DND-41 (cell line): Measurements from ENCODE around the gene LRG1.

Source experiments
- EZH2 ChIP-seq: IDR thresholded peaks from 3 replicates; pipeline ENCODE4 v1.6.1; 2012; ENCODE audit warnings: borderline replicate concordance, low read depth, mild to moderate bottlenecking, moderate library complexity, low read length, inconsistent platforms; ENCODE audit not compliant: severe bottlenecking
- TF ChIP-seq, protein P1 (sequence below): IDR thresholded peaks from 2 replicates; pipeline ENCODE4 v1.5.1; 2012; ENCODE audit warnings: borderline replicate concordance, low read length, moderate library complexity, mild to moderate bottlenecking; ENCODE audit not compliant: poor library complexity, severe bottlenecking; ENCODE audit errors: extremely low read depth

DNA sequence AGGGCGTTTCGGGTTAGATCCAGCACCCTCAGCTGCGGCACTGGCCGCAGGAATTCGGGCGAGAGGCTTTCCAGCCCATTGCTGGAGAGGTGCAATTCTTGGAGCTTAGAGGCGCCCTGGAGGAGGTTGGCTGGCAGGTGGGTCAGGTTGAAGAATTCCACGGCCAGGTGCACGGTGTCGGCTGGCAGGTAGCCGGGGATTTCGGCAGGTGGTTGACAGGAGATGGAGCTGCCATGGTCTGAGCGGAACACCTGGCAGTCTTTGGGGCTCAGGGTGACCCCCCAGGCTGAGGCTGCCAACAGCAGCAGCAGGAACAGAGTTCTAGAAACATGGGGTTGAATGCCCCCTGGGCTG is 1.3 kb downstream of the LRG1 start:
- TF ChIP-seq, protein P1, sequence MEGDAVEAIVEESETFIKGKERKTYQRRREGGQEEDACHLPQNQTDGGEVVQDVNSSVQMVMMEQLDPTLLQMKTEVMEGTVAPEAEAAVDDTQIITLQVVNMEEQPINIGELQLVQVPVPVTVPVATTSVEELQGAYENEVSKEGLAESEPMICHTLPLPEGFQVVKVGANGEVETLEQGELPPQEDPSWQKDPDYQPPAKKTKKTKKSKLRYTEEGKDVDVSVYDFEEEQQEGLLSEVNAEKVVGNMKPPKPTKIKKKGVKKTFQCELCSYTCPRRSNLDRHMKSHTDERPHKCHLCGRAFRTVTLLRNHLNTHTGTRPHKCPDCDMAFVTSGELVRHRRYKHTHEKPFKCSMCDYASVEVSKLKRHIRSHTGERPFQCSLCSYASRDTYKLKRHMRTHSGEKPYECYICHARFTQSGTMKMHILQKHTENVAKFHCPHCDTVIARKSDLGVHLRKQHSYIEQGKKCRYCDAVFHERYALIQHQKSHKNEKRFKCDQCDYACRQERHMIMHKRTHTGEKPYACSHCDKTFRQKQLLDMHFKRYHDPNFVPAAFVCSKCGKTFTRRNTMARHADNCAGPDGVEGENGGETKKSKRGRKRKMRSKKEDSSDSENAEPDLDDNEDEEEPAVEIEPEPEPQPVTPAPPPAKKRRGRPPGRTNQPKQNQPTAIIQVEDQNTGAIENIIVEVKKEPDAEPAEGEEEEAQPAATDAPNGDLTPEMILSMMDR = no peak
- no peak for TF ChIP-seq EZH2
